ENCODE results near the gene HNRNPA3. TPM values are rescaled to one million over a fixed set of nuclear protein-coding genes. Genes with fewer than 3 reads are reported as not detected.

HNRNPA3 gene
- total and polyA plus RNA-seq, 2 donors (not counting 1 experiment from before 2014, with no cell fraction given) = 45.1 to 200 TPM

- whole genome bisulfite sequencing (ENCODE audit: insufficient coverage) = 36% methylated on average over 2 of the region's 7 CpGs
- Histone ChIP-seq H3K9me3 (ENCODE audit: control extremely low read depth in 1 of 3, control insufficient read depth in 2 of 3, insufficient read depth in 1 of 3, low read length in 2 of 3) (no peaks in the 10 kb centered on the region), H3K4me1 (ENCODE audit: control insufficient read depth in 2 of 2, insufficient read depth in 2 of 2, low read length in 2 of 2) (peaks cover 18 to 21% of the 10 kb centered on the region in 2 donors), H2AFZ (ENCODE audit: insufficient read depth, low read depth, low read length, poor library complexity, severe bottlenecking) (peak overlapping the region; percentile 44), H3K9ac (ENCODE audit: low read length) (no peak overlapping the region), H3K4me2 (replicated peaks; ENCODE audit: low read depth, low read length, poor library complexity, severe bottlenecking) (no peak overlapping the region), H3K36me3 (replicated peaks in 1 of 2; ENCODE audit: control extremely low read depth in 1 of 2, control insufficient read depth in 1 of 2, extremely low read depth in 1 of 2, insufficient read depth in 2 of 2, low read length in 1 of 2) (no peaks in the 10 kb centered on the region), H4K20me1 (ENCODE audit: control insufficient read depth, insufficient read depth, low read length, poor library complexity, severe bottlenecking) (no peaks in the 10 kb centered on the region), H3K79me2 (ENCODE audit: control insufficient read depth, insufficient read depth, low read length) (no peaks in the 10 kb centered on the region), H3K27ac (ENCODE audit: low read length in 2 of 2) (no peak overlapping the region), H3K27me3 (replicated peaks in 1 of 4; ENCODE audit: control extremely low read depth in 1 of 4, control insufficient read depth in 3 of 4, insufficient read depth in 4 of 4, low read length in 3 of 4) (no peaks in the 10 kb centered on the region), H3K4me3 (ENCODE audit: control extremely low read depth in 1 of 5, extremely low read depth in 1 of 5, insufficient read depth in 1 of 5, low read depth in 2 of 5, low read length in 4 of 5) (no peak overlapping the region)
- Mint-ChIP-seq H3K4me1 (peaks cover 29% of the 10 kb centered on the region), H3K27ac (no peak overlapping the region), H3K9me3 (ENCODE audit: insufficient read depth) (no peaks in the 10 kb centered on the region), H3K27me3 (no peaks in the 10 kb centered on the region), H3K4me3 (no peak overlapping the region)
- POLR2A ChIA-PET = no interaction called here
- intact Hi-C loops (cut with micrococcal nuclease) = no loop called here
- ATAC-seq (ENCODE audit: low read depth) (no peak), DNase-seq (no peak)
- TF ChIP-seq CTCF (IDR thresholded peaks at IDR 0.05) (no peak), EZH2 (IDR thresholded peaks at IDR 0.05; ENCODE audit: borderline replicate concordance, insufficient read depth, low read depth, low read length, poor library complexity, severe bottlenecking) (no peak)
- CTCF ChIA-PET = interaction anchor here (0.6 to 1.4 kb wide), 3 partner anchors 93 to 1043 kb away, joined by 3 to 4 read pairs (median 4); partner anchors contain the start of gene NFE2L2
These were observed 42.6 kb upstream of the HNRNPA3 start for GRCh38 chr2:177169810-177170514.

- Histone ChIP-seq H3K27ac (ENCODE audit: low read length in 2 of 2) (no peak overlapping the region), H3K4me2 (replicated peaks; ENCODE audit: low read depth, low read length, poor library complexity, severe bottlenecking) (no peak overlapping the region)
- ATAC-seq (ENCODE audit: low read depth) = no peak
These were observed 41.2 kb upstream of the HNRNPA3 start for GRCh38 chr2:177171418-177171865.

More at GRCh38 chr2:177171418-177171865, 41.2 kb upstream of the HNRNPA3 start:
- Mint-ChIP-seq H3K4me1 (peaks cover 20% of the 10 kb centered on the region), H3K9me3 (ENCODE audit: insufficient read depth) (no peaks in the 10 kb centered on the region), H3K27me3 (no peaks in the 10 kb centered on the region), H3K27ac (no peak overlapping the region), H3K4me3 (no peak overlapping the region)
- H4K20me1 ChIP-seq (ENCODE audit: control insufficient read depth, insufficient read depth, low read length, poor library complexity, severe bottlenecking) = no peaks in the 10 kb centered on the region
- no peak for DNase-seq
- no peaks in the 10 kb centered on the region for H3K27me3 ChIP-seq (replicated peaks in 1 of 4; ENCODE audit: control extremely low read depth in 1 of 4, control insufficient read depth in 3 of 4, insufficient read depth in 4 of 4, low read length in 3 of 4)
- intact Hi-C loops (cut with micrococcal nuclease) = no loop called here
- H3K4me3 ChIP-seq (ENCODE audit: control extremely low read depth in 1 of 5, extremely low read depth in 1 of 5, insufficient read depth in 1 of 5, low read depth in 2 of 5, low read length in 4 of 5) = no peak overlapping the region
- H3K79me2 ChIP-seq (ENCODE audit: control insufficient read depth, insufficient read depth, low read length) = no peaks in the 10 kb centered on the region
- CTCF ChIA-PET = interaction anchor here (1.1 to 2.0 kb wide), 3 partner anchors 40 to 164 kb away, joined by 3 to 7 read pairs (median 3); no protein-coding TSS in a partner anchor
- no peak overlapping the region for H3K9ac ChIP-seq (ENCODE audit: low read length)
- H2AFZ ChIP-seq (ENCODE audit: insufficient read depth, low read depth, low read length, poor library complexity, severe bottlenecking) = peak overlapping the region; percentile 34
- POLR2A ChIA-PET = no interaction called here
- TF ChIP-seq CTCF (IDR thresholded peaks at IDR 0.05) = no peak
- no peak for TF ChIP-seq EZH2 (IDR thresholded peaks at IDR 0.05; ENCODE audit: borderline replicate concordance, insufficient read depth, low read depth, low read length, poor library complexity, severe bottlenecking)
- H3K9me3 ChIP-seq (ENCODE audit: control extremely low read depth in 1 of 3, control insufficient read depth in 2 of 3, insufficient read depth in 1 of 3, low read length in 2 of 3) = no peaks in the 10 kb centered on the region
- H3K4me1 ChIP-seq (ENCODE audit: control insufficient read depth in 2 of 2, insufficient read depth in 2 of 2, low read length in 2 of 2) = peaks cover 4 to 6% of the 10 kb centered on the region in 2 donors
- H3K36me3 ChIP-seq (replicated peaks in 1 of 2; ENCODE audit: control extremely low read depth in 1 of 2, control insufficient read depth in 1 of 2, extremely low read depth in 1 of 2, insufficient read depth in 2 of 2, low read length in 1 of 2) = no peaks in the 10 kb centered on the region
- 39% methylated on average over 2 of the region's 4 CpGs for WGBS (ENCODE audit: insufficient coverage)

Measured in B cell (primary cell).